HEK293 (cell line): ENCODE data around the gene SERTAD4.

Source experiments
- CTCF ChIA-PET: fragments of 350-600 bp; formaldehyde crosslinking; extraction: SDS; loops from one replicate; lab custom pipeline; 2021; ENCODE audit warnings: antibody characterized with exemption; lab: Yijun Ruan, JAX
- POLR2A ChIA-PET: fragments of 300-600 bp; formaldehyde crosslinking; extraction: SDS; loops from one replicate; lab custom pipeline; 2020; ENCODE audit warnings: antibody characterized with exemption, inconsistent platforms; lab: Yijun Ruan, JAX
- H3K27ac ChIP-seq: fragments of 200-500 bp; sonication (Bioruptor generic); 2 replicates; pipeline ENCODE4 v1.5.1; 2014; ENCODE audit warnings: low read depth, low read length, control low read depth, inconsistent platforms; ENCODE audit errors: extremely low read depth
- H3K36me3 ChIP-seq, 2 experiments: fragments of 200-500 bp in 1 of 2; sonication (Bioruptor generic) in 1 of 2; 1 replicate in 1 of 2; 2 replicates in 1 of 2; pipeline ENCODE4 v1.5.1; 2014 to 2017; ENCODE audit warnings: inconsistent platforms in 2 of 2, low read length in 2 of 2; ENCODE audit not compliant: control insufficient read depth in 2 of 2, insufficient read depth in 1 of 2
- H3K4me1 ChIP-seq: fragments of 200-500 bp; sonication (Bioruptor generic); 2 replicates; pipeline ENCODE4 v1.5.1; 2014; ENCODE audit warnings: mild to moderate bottlenecking, low read length, inconsistent platforms; ENCODE audit not compliant: control insufficient read depth, insufficient read depth
- H3K4me3 ChIP-seq: 2 replicates; pipeline ENCODE4 v1.5.1; 2011; ENCODE audit warnings: low read depth, mild to moderate bottlenecking, control low read depth, low read length, moderate library complexity
- H3K9me3 ChIP-seq: fragments of 200-500 bp; sonication (Bioruptor generic); 2 replicates; pipeline ENCODE4 v1.5.1; 2014; ENCODE audit warnings: low read depth, low read length, inconsistent platforms; ENCODE audit not compliant: control insufficient read depth, insufficient read depth
- GLI2 ChIP-seq: fragments of 450-650 bp; formaldehyde crosslinking; IDR thresholded peaks from 2 replicates; pipeline ENCODE4; 2017; ENCODE audit warnings: missing biosample characterization, missing genetic modification characterization, low read depth, borderline replicate concordance
- HOXC10 ChIP-seq: sonication (generic); formaldehyde crosslinking; IDR thresholded peaks from 2 replicates; pipeline ENCODE4 v1.8.1; 2023; ENCODE audit warnings: mild to moderate bottlenecking, missing genetic modification reagents
- KLF10 ChIP-seq: fragments of 450-650 bp; IDR thresholded peaks from 2 replicates; pipeline ENCODE4 v1.5.1; 2018; ENCODE audit warnings: missing biosample characterization, mild to moderate bottlenecking, missing genetic modification characterization
- KLF16 ChIP-seq: fragments of 450-650 bp; formaldehyde crosslinking; IDR thresholded peaks from 2 replicates; pipeline ENCODE4 v1.5.1; 2017; ENCODE audit warnings: missing biosample characterization, missing genetic modification characterization
- MYNN ChIP-seq: fragments of 450-650 bp; formaldehyde crosslinking; IDR thresholded peaks from 2 replicates; pipeline ENCODE4 v1.5.1; 2016; ENCODE audit warnings: missing biosample characterization, missing genetic modification characterization, borderline replicate concordance
- MZF1 ChIP-seq: fragments of 450-650 bp; formaldehyde crosslinking; IDR thresholded peaks from 2 replicates; pipeline ENCODE4 v1.5.1; 2017; ENCODE audit warnings: missing biosample characterization, missing genetic modification characterization, borderline replicate concordance
- OSR2 ChIP-seq: fragments of 450-650 bp; formaldehyde crosslinking; IDR thresholded peaks from 2 replicates; pipeline ENCODE4 v1.5.1; 2016; ENCODE audit warnings: missing biosample characterization, missing genetic modification characterization
- OVOL3 ChIP-seq: fragments of 450-650 bp; formaldehyde crosslinking; IDR thresholded peaks from 2 replicates; pipeline ENCODE4 v1.5.1; 2016; ENCODE audit warnings: missing biosample characterization, missing genetic modification characterization
- SALL2 ChIP-seq: fragments of 450-650 bp; formaldehyde crosslinking; IDR thresholded peaks from 2 replicates; pipeline ENCODE4 v1.5.0; 2017; ENCODE audit warnings: missing biosample characterization, mild to moderate bottlenecking, missing genetic modification characterization, borderline replicate concordance
- SP2 ChIP-seq: fragments of 450-650 bp; formaldehyde crosslinking; IDR thresholded peaks from 2 replicates; pipeline ENCODE4 v1.5.1; 2016; ENCODE audit warnings: missing biosample characterization, missing genetic modification characterization
- YY2 ChIP-seq: fragments of 450-650 bp; formaldehyde crosslinking; IDR thresholded peaks from 2 replicates; pipeline ENCODE4 v1.5.1; 2016; ENCODE audit warnings: missing biosample characterization, missing genetic modification characterization
- ZBTB17 ChIP-seq: fragments of 450-650 bp; formaldehyde crosslinking; IDR thresholded peaks from 2 replicates; pipeline ENCODE4 v1.5.1; 2016; ENCODE audit warnings: missing biosample characterization, missing genetic modification characterization
- ZNF132 ChIP-seq: fragments of 450-650 bp; formaldehyde crosslinking; IDR thresholded peaks from 2 replicates; pipeline ENCODE4 v1.5.1; 2017; ENCODE audit warnings: missing biosample characterization, missing genetic modification characterization, borderline replicate concordance
- ZNF223 ChIP-seq: fragments of 450-650 bp; formaldehyde crosslinking; IDR thresholded peaks from 2 replicates; pipeline ENCODE4 v1.5.1; 2016; ENCODE audit warnings: missing biosample characterization, missing genetic modification characterization
- ZNF248 ChIP-seq: fragments of 450-650 bp; formaldehyde crosslinking; IDR thresholded peaks from 2 replicates; pipeline ENCODE4 v1.5.1; 2017; ENCODE audit warnings: missing biosample characterization, missing genetic modification characterization
- ZNF335 ChIP-seq: fragments of 450-650 bp; formaldehyde crosslinking; conservative IDR thresholded peaks from 2 replicates; pipeline ENCODE4 v1.5.1; 2016; ENCODE audit warnings: missing biosample characterization, missing genetic modification characterization
- ZNF341 ChIP-seq: fragments of 450-650 bp; formaldehyde crosslinking; IDR thresholded peaks from 2 replicates; pipeline ENCODE4; 2016; ENCODE audit warnings: low read depth, missing biosample characterization, missing genetic modification characterization
- ZNF394 ChIP-seq: fragments of 450-650 bp; formaldehyde crosslinking; IDR thresholded peaks from 2 replicates; pipeline ENCODE4 v1.5.1; 2016; ENCODE audit warnings: missing biosample characterization, missing genetic modification characterization, mild to moderate bottlenecking, moderate library complexity, borderline replicate concordance
- ZNF416 ChIP-seq: fragments of 450-650 bp; formaldehyde crosslinking; IDR thresholded peaks from 2 replicates; pipeline ENCODE4 v1.5.1; 2016; ENCODE audit warnings: missing biosample characterization, missing genetic modification characterization
- ZNF423 ChIP-seq: fragments of 450-650 bp; formaldehyde crosslinking; IDR thresholded peaks from 2 replicates; pipeline ENCODE4 v1.5.1; 2016; ENCODE audit warnings: missing biosample characterization, missing genetic modification characterization
- ZNF473 ChIP-seq: fragments of 450-650 bp; formaldehyde crosslinking; IDR thresholded peaks from 2 replicates; pipeline ENCODE4 v1.5.1; 2017; ENCODE audit warnings: missing biosample characterization, missing genetic modification characterization
- ZNF529 ChIP-seq: fragments of 450-650 bp; formaldehyde crosslinking; IDR thresholded peaks from 2 replicates; pipeline ENCODE4 v1.5.1; 2017; ENCODE audit warnings: missing genetic modification characterization, missing biosample characterization; ENCODE audit not compliant: insufficient replicate concordance
- ZNF548 ChIP-seq: fragments of 450-650 bp; formaldehyde crosslinking; IDR thresholded peaks from 2 replicates; pipeline ENCODE4 v1.5.1; 2016; ENCODE audit warnings: missing biosample characterization, missing genetic modification characterization
- ZNF623 ChIP-seq: fragments of 450-650 bp; formaldehyde crosslinking; IDR thresholded peaks from 2 replicates; pipeline ENCODE4 v1.5.1; 2016; ENCODE audit warnings: missing biosample characterization, missing genetic modification characterization
- ZNF624 ChIP-seq: fragments of 450-650 bp; formaldehyde crosslinking; IDR thresholded peaks from 2 replicates; pipeline ENCODE4 v1.5.1; 2017; ENCODE audit warnings: missing biosample characterization, missing genetic modification characterization
- ZNF658 ChIP-seq: fragments of 450-650 bp; formaldehyde crosslinking; IDR thresholded peaks from 2 replicates; pipeline ENCODE4; 2016; ENCODE audit warnings: missing biosample characterization, missing genetic modification characterization
- ZNF664 ChIP-seq: fragments of 450-650 bp; formaldehyde crosslinking; IDR thresholded peaks from 2 replicates; pipeline ENCODE4 v1.5.1; 2016; ENCODE audit warnings: missing biosample characterization, missing genetic modification characterization
- ZNF701 ChIP-seq: fragments of 450-650 bp; formaldehyde crosslinking; IDR thresholded peaks from 2 replicates; pipeline ENCODE4 v1.5.1; 2016; ENCODE audit warnings: missing biosample characterization, missing genetic modification characterization
- TF ChIP-seq, protein P1 (sequence below): fragments of 450-650 bp; formaldehyde crosslinking; IDR thresholded peaks from 2 replicates; pipeline ENCODE4 v1.5.1; 2016; ENCODE audit warnings: missing biosample characterization, missing genetic modification characterization
- TF ChIP-seq, protein P2 (sequence below): IDR thresholded peaks from 2 replicates; pipeline ENCODE4 v1.6.1; 2011; ENCODE audit warnings: mild to moderate bottlenecking, low read depth, low read length, borderline replicate concordance
- TF ChIP-seq, protein P3 (sequence below): fragments of 450-650 bp; formaldehyde crosslinking; IDR thresholded peaks from 2 replicates; pipeline ENCODE4 v1.5.1; 2016; ENCODE audit warnings: missing biosample characterization, missing genetic modification characterization
- TF ChIP-seq, protein P4 (sequence below): fragments of 450-650 bp; formaldehyde crosslinking; IDR thresholded peaks from 2 replicates; pipeline ENCODE4 v1.5.1; 2017; ENCODE audit warnings: missing biosample characterization, missing genetic modification characterization

The SERTAD4 gene

DNA sequence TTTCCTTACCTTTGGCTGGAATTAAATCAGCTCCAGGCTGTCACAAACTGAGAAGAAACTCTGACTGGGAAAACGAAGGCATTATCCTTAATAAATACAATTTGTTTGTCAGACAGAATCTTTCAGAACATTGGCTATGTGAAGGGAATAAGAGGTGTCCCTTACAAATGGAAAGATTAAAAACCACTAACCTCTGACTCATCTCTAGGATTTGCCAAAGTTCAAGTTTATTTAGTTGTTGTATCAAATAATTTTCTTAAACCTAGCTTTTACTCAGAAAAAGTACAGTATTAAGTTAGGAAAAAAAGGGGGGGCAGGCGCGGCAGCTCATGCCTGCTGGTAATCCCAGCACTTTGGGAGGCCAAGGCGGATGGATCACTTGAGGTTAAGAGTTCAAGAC, 15.7 kb downstream of the SERTAD4 start:
- H3K27ac ChIP-seq: no peak overlapping the region
- no peaks in the 10 kb centered on the region for H3K9me3 ChIP-seq
- no peaks in the 10 kb centered on the region for H3K36me3 ChIP-seq
- ChIA-PET POLR2A (no interaction called here), CTCF (interaction anchor here (1.0 to 1.1 kb wide), 2 partner anchors 13 to 17 kb away, joined by 3 read pairs; no protein-coding TSS in a partner anchor)
- H3K4me1 ChIP-seq: peaks cover 15% of the 10 kb centered on the region
- H3K4me3 ChIP-seq: no peak overlapping the region
- no peak for TF ChIP-seq ZNF623 (tag by site-specific recombination)
- no peak for TF ChIP-seq OSR2 (tag by site-specific recombination)
- no peak for TF ChIP-seq ZNF335 (tag by site-specific recombination)
- TF ChIP-seq, protein P1, sequence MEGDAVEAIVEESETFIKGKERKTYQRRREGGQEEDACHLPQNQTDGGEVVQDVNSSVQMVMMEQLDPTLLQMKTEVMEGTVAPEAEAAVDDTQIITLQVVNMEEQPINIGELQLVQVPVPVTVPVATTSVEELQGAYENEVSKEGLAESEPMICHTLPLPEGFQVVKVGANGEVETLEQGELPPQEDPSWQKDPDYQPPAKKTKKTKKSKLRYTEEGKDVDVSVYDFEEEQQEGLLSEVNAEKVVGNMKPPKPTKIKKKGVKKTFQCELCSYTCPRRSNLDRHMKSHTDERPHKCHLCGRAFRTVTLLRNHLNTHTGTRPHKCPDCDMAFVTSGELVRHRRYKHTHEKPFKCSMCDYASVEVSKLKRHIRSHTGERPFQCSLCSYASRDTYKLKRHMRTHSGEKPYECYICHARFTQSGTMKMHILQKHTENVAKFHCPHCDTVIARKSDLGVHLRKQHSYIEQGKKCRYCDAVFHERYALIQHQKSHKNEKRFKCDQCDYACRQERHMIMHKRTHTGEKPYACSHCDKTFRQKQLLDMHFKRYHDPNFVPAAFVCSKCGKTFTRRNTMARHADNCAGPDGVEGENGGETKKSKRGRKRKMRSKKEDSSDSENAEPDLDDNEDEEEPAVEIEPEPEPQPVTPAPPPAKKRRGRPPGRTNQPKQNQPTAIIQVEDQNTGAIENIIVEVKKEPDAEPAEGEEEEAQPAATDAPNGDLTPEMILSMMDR (tag by site-specific recombination): no peak

DNA sequence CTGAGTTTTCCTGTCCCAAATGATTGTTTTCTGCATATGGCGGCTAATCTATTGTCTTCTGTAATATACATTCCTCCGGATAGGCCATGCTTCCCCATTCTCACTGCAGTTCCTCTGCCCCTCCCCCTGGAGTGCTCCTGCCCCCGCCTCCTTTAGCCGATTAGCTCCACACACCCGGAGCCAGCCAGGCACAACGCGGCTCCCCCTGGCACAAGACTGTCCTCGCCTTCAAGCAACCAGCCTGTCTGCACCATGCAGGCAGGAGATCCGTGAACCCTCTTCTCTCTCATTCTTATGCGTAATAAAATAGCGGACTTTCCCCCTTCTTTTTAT, 18.0 kb downstream of the SERTAD4 start:
- Histone ChIP-seq H3K27ac (peak overlapping the region; percentile 83), H3K4me3 (no peak overlapping the region), H3K4me1 (peaks cover 18% of the 10 kb centered on the region), H3K9me3 (no peaks in the 10 kb centered on the region), H3K36me3 (no peaks in the 10 kb centered on the region)
- CTCF ChIA-PET: interaction anchor here (0.7 to 2.3 kb wide), 5 partner anchors 11 to 158 kb away, joined by 3 to 14 read pairs (median 3); no protein-coding TSS in a partner anchor
- POLR2A ChIA-PET: interaction anchor here (0.6 to 1.6 kb wide), 5 partner anchors 14 to 80 kb away, joined by 3 to 7 read pairs (median 4); partner anchors contain the start of gene SERTAD4
- TF ChIP-seq ZNF132 (no peak), ZNF423 (tag by site-specific recombination) (no peak), ZNF658 (tag by site-specific recombination) (no peak), ZNF624 (tag by site-specific recombination) (no peak), ZNF473 (tag by site-specific recombination) (no peak), KLF16 (tag by site-specific recombination) (peak; percentile 10; the same call in 1 of the 2 replicates), ZNF548 (tag by site-specific recombination) (no peak), ZNF341 (tag by site-specific recombination) (peak; percentile 93), YY2 (tag by site-specific recombination) (no peak), ZNF529 (no peak), ZNF664 (tag by site-specific recombination) (no peak), ZNF248 (tag by site-specific recombination) (no peak), MZF1 (tag by site-specific recombination) (no peak; the same call in 1 of the 2 replicates), ZNF394 (tag by site-specific recombination) (no peak), HOXC10 (CRISPR knock-in tag) (no peak), SALL2 (tag by site-specific recombination) (no peak), ZNF223 (tag by site-specific recombination) (no peak), MYNN (tag by site-specific recombination) (no peak), ZNF701 (peak; percentile 44; the same call in 1 of the 2 replicates), ZNF416 (no peak), SP2 (tag by site-specific recombination) (peak; percentile 11; the same call in 1 of the 2 replicates), OVOL3 (tag by site-specific recombination) (no peak), GLI2 (tag by site-specific recombination) (no peak), KLF10 (tag by site-specific recombination) (no peak), ZBTB17 (tag by site-specific recombination) (peak; percentile 93)
- TF ChIP-seq, protein P2, sequence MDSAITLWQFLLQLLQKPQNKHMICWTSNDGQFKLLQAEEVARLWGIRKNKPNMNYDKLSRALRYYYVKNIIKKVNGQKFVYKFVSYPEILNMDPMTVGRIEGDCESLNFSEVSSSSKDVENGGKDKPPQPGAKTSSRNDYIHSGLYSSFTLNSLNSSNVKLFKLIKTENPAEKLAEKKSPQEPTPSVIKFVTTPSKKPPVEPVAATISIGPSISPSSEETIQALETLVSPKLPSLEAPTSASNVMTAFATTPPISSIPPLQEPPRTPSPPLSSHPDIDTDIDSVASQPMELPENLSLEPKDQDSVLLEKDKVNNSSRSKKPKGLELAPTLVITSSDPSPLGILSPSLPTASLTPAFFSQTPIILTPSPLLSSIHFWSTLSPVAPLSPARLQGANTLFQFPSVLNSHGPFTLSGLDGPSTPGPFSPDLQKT: no peak
- TF ChIP-seq, protein P3, sequence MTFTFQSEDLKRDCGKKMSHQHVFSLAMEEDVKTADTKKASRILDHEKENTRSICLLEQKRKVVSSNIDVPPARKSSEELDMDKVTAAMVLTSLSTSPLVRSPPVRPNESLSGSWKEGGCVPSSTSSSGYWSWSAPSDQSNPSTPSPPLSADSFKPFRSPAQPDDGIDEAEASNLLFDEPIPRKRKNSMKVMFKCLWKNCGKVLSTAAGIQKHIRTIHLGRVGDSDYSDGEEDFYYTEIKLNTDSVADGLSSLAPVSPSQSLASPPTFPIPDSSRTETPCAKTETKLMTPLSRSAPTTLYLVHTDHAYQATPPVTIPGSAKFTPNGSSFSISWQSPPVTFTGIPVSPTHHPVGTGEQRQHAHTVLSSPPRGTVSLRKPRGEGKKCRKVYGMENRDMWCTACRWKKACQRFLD (tag by site-specific recombination): no peak
- TF ChIP-seq, protein P4, sequence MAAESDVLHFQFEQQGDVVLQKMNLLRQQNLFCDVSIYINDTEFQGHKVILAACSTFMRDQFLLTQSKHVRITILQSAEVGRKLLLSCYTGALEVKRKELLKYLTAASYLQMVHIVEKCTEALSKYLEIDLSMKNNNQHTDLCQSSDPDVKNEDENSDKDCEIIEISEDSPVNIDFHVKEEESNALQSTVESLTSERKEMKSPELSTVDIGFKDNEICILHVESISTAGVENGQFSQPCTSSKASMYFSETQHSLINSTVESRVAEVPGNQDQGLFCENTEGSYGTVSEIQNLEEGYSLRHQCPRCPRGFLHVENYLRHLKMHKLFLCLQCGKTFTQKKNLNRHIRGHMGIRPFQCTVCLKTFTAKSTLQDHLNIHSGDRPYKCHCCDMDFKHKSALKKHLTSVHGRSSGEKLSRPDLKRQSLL (tag by site-specific recombination): no peak
